Activated T-cell treated with anti-CD3 and anti-CD28 coated beads, Interleukin-2, amount 50 U/mL, for 48 hours (primary cell): ENCODE results near the gene PCDHA2.
"Not testable (repeated sequence)": the region's sequence is repeated elsewhere in the genome, so short reads cannot be mapped to it uniquely, and the experiment has no call there.

Experiments used
- DNase-seq, 2 experiments: peaks; one replicate each; pipeline ENCODE4 v3.0.0-alpha.2; 2020

PCDHA2 gene

GRCh38 chr5:140821375-140822280 is 27.0 kb downstream of the PCDHA2 start, which contains the start of gene PCDHA5:
TSS of gene PCDHA5 (plus strand) at chr5:140821613.
- DNase-seq: peak; percentile 55 to 67

- no peak for DNase-seq
Observed at GRCh38 chr5:140822281-140822629, 27.6 kb downstream of the PCDHA2 start.

- DNase-seq: not testable (repeated sequence)
Observed at GRCh38 chr5:140822969-140823368, 28.3 kb downstream of the PCDHA2 start.

- no peak for DNase-seq
Observed at GRCh38 chr5:140823475-140823874, 28.8 kb downstream of the PCDHA2 start.

- no peak for DNase-seq
Observed at GRCh38 chr5:140827704-140828361, 33.2 kb downstream of the PCDHA2 start, which contains the start of gene PCDHA6. TSS of gene PCDHA6 (plus strand) at chr5:140827960. CDS start at chr5:140828092, 132 bp downstream.

GRCh38 chr5:140828362-140828737 is 33.7 kb downstream of the PCDHA2 start:
- DNase-seq: no peak

- not testable (repeated sequence) for DNase-seq
Observed at GRCh38 chr5:140829511-140830501, 35.2 kb downstream of the PCDHA2 start.

GRCh38 chr5:140833993-140834392 is 39.3 kb downstream of the PCDHA2 start, which contains the start of gene PCDHA7:
TSS of gene PCDHA7 (plus strand) at chr5:140834269. CDS start at chr5:140834384, 115 bp downstream.
- no peak for DNase-seq

GRCh38 chr5:140834439-140835008 is 39.9 kb downstream of the PCDHA2 start:
- not testable (repeated sequence) for DNase-seq

GRCh38 chr5:140835622-140836510 is 41.2 kb downstream of the PCDHA2 start:
- DNase-seq: no peak

- peak; percentile 39 to 49 for DNase-seq
Observed at GRCh38 chr5:140840978-140841962, 46.6 kb downstream of the PCDHA2 start, which contains the start of gene PCDHA8. TSS of gene PCDHA8 (plus strand) at chr5:140841187. CDS start at chr5:140841322, 135 bp downstream.

- no peak for DNase-seq
Observed at GRCh38 chr5:140842798-140843733, 48.4 kb downstream of the PCDHA2 start.
